Posterior vena cava (tissue), 2 donors: ENCODE data around the gene NYNRIN. TPM values are rescaled to one million over a fixed set of nuclear protein-coding genes. Genes with fewer than 3 reads are reported as not detected.

Source experiments
- DNase-seq: peaks from one replicate; pipeline ENCODE4 v3.0.0-alpha.2; 2020; ENCODE audit warnings: low spot score
- intact Hi-C, 2 donors: fragments of 100-400 bp; cut with DNase I; formaldehyde crosslinking; loops; one replicate each; pipeline versions ENCODE4 v1.14.1 to v1.14.2; 2022 to 2023
- total RNA-seq, 2 donors: library from RNA; stranded (reverse); fragmentation: NEBNext Ultra II Directional; extraction: Animal tissue kit (Norgen Biotek cat#: 25700); gene quantifications; one replicate each; pipeline ENCODE4 v1.2.1, GENCODE V29; 2021
- donor health status: DM: yes; HTN: yes; CAD: no.
- donor health status: DM: yes; HTN: yes; CAD: no.

NYNRIN gene
- total RNA-seq, 2 donors from 2014 or later, result 13.1 to 15.1 TPM

- intact Hi-C loops, result no loop called here
Observed at GRCh38 chr14:24465368-24465767, 66.6 kb downstream of the NYNRIN start.

DNA sequence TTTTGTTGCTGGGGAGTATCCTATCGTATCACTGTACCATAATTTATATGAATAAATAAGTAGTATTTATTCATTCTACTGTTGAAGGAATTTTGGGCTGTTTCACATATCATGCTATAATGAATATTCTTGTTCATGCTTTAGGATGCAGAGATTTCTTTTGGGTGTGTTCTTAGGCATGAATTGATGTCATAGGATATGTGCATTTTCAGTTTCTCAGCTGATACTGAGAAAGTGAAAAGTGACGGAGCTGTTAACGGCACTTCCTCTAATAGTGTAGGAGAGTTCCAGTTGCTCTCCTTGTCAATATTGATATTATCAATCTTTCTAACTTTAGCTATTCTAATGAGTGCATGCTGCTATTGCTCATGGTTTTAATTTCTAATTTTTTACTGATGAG lies 67.0 kb downstream of the NYNRIN start:
- intact Hi-C loops, result no loop called here
- no peak for DNase-seq

More at GRCh38 chr14:24465368-24465767, 66.6 kb downstream of the NYNRIN start:
- DNase-seq, result no peak

Other genes starting within 250 kb of the NYNRIN start
- gene IRF9, start 237.7 kb upstream of the NYNRIN start, total RNA-seq, result 10 to 100 TPM; 53.7 to 92.4 TPM
- 1 to 10 TPM; 8.0 to 9.4 TPM for gene REC8, start 226.9 kb upstream of the NYNRIN start, total RNA-seq
- 10 to 100 TPM; 24.9 to 30.6 TPM for gene IPO4, start 210.2 kb upstream of the NYNRIN start, total RNA-seq
- 10 to 100 TPM; 30.1 to 35.2 TPM for gene TM9SF1, start 203.6 kb upstream of the NYNRIN start, total RNA-seq
- not detected for gene TSSK4, start 193.3 kb upstream of the NYNRIN start, total RNA-seq
- gene CHMP4A, start 185.5 kb upstream of the NYNRIN start, total RNA-seq, result 10 to 100 TPM; 41.8 to 42.7 TPM
- gene MDP1, start 182.9 kb upstream of the NYNRIN start, total RNA-seq, result 10 to 100 TPM; 22.1 to 23.1 TPM
- 100 to 1,000 TPM; 121 to 125 TPM for gene NEDD8, start 166.6 kb upstream of the NYNRIN start, total RNA-seq
- gene GMPR2, start 166.1 kb upstream of the NYNRIN start, total RNA-seq, result 10 to 100 TPM; 34.4 to 42.0 TPM
- 10 to 100 TPM; 77.8 to 85.1 TPM for gene TINF2, start 156.4 kb upstream of the NYNRIN start, total RNA-seq
- gene TGM1, start 135.8 kb upstream of the NYNRIN start, total RNA-seq, result 1 to 10 TPM in 1 of 2 donors, under 1 TPM in 1; 0.14 to 1.7 TPM
- gene RABGGTA, start 127.4 kb upstream of the NYNRIN start, total RNA-seq, result 10 to 100 TPM; 14.5 to 17.3 TPM
- 10 to 100 TPM; 14.0 to 17.9 TPM for gene DHRS1, start 99.2 kb upstream of the NYNRIN start, total RNA-seq
- 10 to 100 TPM; 19.2 to 20.9 TPM for gene NOP9, start 99.2 kb upstream of the NYNRIN start, total RNA-seq
- gene CIDEB, start 91.0 kb upstream of the NYNRIN start, total RNA-seq, result 10 to 100 TPM; 10.1 to 10.8 TPM
- gene LTB4R2, start 88.9 kb upstream of the NYNRIN start, total RNA-seq, result 1 to 10 TPM; 2.5 to 4.0 TPM
- 1 to 10 TPM; 5.6 TPM for gene LTB4R, start 87.5 kb upstream of the NYNRIN start, total RNA-seq
- gene ADCY4, start 63.9 kb upstream of the NYNRIN start, total RNA-seq, result 10 to 100 TPM; 35.2 to 36.0 TPM
- gene RIPK3, start 59.0 kb upstream of the NYNRIN start, total RNA-seq, result 1 to 10 TPM; 8.5 to 9.2 TPM
- 10 to 100 TPM; 75.1 to 87.2 TPM for gene NFATC4, start 30.8 kb upstream of the NYNRIN start, total RNA-seq
- gene CBLN3, start 30.7 kb downstream of the NYNRIN start, total RNA-seq, result 1 to 10 TPM; 3.5 to 4.2 TPM
- gene KHNYN, start 31.0 kb downstream of the NYNRIN start, total RNA-seq, result 10 to 100 TPM; 41.4 to 41.8 TPM
- 10 to 100 TPM; 31.6 to 36.4 TPM for gene SDR39U1, start 43.8 kb downstream of the NYNRIN start, total RNA-seq
- 1 to 10 TPM in 1 of 2 donors, under 1 TPM in 1; 0.71 to 2.4 TPM for gene CMA1, start 109.3 kb downstream of the NYNRIN start, total RNA-seq
- 1 to 10 TPM; 3.1 to 6.9 TPM for gene CTSG, start 177.2 kb downstream of the NYNRIN start, total RNA-seq
- gene GZMH, start 210.7 kb downstream of the NYNRIN start, total RNA-seq, result under 1 TPM in 1 of 2 donors, not detected in 1; 0.90 TPM
- gene GZMB, start 235.2 kb downstream of the NYNRIN start, total RNA-seq, result 1 to 10 TPM in 1 of 2 donors, under 1 TPM in 1; 0.79 to 1.0 TPM